CD4-positive, alpha-beta T cell treated with Interleukin-4 for 4 hours (primary cell): ENCODE measurements around the gene ITGB4.
"Not testable (repeated sequence)": the region's sequence is repeated elsewhere in the genome, so short reads cannot be mapped to it uniquely, and the experiment has no call there.

ENCODE experiments used
- DNase-seq: peaks from one replicate; pipeline ENCODE4 v3.0.0-alpha.2; 2020

Gene ITGB4

DNA sequence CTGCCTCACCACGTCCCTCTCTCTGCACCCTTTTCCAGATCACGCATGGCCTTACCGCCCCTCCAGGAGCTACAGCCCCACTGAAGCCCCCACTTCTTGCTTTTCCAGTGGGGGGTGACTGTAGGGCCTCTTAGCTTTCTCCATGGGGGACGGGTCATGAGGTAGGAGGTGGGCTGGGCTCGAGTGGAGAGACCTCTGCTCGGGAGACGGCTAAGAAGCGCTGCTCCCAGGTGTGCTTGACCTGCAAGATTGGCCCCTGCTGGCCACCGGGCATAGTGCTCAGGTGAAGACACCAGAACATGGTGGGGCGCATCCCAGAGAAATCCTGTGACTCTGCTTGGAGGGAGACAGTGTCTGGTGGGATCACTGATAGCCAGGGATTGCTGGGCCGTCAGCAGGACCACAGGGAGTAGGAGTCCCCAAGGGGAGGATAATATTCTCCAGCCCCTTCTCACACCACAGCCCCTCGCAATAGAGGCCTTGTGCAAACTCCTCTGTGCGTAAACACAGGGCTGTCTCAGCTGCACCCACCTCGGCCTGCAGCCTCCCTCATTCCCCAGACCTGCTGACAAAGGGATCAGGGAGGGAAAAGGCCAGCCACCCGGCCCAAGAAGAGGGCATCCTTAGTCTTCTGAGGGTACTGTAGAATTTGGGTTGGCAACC lies 52.7 kb downstream of the ITGB4 start:
- DNase-seq: no peak

DNA sequence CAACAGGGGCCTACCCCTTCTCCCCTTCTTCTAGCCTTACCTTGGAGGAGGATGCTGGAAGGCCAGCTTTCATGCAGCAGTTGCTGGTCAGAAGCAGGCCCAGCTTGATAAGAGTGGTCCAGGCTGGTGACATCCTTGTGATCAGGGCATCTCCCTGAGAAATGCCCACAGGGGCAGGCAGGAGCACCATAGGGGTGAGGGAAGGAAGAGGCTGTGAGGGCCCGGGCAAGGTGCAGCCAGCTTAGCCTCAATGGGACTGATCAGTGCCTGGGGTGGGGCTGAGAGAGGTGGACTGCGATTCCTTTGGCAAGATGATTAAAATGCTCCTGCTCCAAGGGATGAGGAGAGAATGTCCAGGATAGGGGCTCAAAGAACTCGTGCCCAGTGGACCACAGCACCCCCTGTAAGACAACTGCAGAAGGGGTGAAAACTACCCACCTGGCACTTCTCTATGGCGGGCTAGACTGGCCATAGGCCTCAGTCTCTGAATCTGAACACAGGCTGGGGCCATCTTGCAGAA lies 53.3 kb downstream of the ITGB4 start:
- DNase-seq: no peak

DNA sequence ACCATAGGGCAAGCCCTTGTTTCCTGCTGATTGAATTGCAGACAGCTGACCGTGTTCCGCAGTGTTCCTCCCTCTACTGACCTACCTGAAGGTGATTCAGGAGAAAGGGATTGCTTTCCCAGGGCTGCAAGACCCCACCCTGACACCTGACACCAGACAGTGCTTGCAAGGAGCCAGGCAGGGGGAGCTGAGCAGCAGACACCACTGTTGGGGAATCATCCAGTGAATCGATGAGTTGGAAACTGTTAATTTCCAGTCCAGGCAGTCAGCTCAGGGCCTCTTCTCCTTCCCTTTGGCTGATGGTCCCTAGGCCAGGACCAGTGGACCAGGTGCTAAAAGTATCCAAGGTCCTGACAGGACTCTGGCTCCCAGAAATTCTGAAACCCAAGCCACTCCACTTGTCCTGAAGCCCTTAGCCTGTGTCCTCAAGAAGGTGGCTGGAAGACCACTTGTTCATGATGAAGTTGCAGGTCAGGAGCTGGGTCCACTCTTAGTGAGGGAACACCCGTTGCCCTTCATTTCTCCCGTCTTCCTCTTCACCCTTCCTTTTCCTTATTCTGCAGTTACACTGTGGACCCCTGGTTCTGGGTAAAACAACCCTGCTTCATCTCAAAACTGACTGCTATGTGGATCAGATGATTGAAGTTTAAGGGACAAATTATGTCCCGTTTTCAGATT lies 53.9 kb downstream of the ITGB4 start:
- DNase-seq: no peak

DNA sequence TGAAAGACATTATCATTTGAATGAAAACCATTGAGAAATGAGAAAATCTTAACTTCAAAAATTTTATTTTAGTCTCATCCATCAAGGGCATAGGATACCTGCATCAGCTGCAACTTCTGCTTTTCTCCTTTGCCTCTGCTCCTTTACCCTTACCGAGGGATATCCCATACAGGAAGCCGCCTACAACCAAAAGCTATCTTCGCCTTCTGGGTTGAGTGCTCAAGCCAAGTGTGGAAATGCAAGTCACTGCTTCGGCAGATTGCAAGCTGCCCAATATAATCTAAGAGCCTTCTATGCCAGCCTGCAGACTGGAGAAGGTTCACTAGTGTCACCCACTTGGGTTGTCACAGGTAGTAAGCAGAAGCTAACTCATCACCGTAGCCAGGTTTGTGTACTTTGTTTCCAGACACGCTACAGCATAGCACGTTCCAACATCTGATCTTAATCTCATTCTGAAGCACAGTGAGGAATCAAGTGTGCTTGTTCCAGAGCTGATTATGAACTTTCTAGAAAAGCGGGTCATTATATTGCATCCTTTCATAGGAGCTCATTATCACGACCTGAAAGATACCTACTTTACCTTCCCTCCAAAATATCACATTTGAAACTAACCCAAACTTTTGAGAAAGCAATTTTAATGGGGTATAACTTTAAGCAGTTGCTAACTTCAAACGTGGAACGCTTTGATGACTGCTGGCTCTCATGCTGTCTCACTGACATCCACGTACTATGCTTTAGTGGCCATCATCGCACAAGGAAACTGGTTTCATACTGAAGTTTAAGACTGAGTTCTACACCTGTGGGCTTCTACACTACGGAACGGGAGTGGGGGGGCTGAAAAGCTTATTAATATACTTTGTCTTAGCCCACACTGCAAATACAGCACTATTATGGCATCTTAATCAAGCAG lies 55.4 kb downstream of the ITGB4 start:
- peak; percentile 22 for DNase-seq

DNA sequence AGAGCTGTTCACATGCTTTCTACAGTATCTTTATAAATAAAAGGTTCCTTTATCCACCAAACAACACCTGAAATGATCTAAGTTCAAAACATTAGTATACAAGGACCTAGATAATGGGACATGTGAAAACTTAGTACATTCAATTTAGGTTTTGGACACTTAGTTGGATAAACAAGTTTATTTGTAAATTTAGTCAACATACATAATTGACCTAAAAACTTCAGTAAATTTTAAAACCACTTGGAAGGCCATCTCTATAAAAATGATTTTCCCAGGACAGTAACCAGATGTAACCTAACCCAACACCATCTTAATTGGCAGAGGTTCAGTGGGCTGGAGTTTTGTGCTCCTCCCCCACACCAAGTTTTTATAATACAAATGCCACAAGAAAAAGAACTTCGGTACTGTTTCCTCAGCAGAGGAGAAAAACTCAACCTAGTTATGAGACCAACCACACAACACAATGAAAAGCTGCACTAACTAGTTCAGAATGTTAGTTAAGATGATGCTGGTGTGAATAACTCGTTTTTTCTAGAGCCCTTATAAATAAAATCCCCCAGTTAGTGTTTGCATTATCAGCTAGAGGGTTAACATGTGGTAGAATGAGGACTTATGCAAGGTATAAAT lies 56.1 kb downstream of the ITGB4 start:
- no peak for DNase-seq

DNA sequence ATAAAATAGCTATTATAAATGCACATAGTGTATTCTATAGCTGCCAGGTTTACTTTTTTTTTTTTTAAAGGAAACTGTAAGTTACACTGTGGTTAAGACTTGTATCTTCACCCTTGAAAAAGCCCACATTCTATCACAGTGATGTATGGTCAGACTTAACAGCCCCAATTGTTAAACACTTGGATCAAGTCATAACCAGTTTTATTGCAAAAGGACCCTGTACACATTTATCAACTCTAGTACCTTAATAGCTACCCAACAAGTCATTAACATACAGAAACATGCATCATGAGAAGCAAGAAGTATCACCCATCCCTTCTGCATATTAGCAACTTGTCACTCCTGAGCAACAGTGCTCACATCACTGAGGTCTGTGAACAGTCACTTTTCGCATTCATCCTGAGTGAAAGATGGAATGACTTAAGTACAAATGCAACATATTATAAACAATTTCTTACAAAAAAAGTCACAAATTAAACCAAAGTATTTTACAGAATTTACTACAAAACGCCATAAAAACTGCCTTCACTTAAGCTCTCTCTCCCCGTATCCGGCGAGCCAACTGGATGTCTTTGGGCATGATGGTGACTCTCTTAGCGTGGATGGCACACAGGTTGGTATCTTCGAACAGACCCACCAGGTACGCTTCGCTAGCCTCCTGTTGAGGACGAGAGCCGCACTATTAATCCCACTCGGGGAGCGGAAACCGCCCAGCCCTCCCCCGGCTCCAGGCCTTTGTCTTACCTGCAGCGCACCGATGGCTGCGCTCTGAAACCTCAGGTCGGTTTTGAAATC lies 57.0 kb downstream of the ITGB4 start:
- DNase-seq: not testable (repeated sequence)

DNA sequence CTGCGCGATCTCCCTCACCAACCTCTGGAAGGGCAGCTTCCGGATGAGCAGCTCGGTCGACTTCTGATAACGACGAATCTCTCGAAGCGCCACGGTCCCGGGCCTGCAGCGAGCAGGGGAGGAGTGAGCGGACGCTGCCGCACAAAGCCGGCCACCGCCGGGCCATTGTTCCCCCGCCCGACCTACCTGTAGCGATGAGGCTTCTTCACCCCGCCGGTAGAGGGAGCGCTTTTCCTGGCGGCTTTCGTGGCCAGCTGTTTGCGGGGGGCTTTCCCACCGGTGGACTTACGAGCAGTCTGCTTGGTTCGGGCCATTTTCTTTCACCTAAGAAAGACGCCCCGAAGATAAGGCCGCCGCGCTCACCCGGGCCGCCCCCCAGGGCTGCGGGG lies 57.6 kb downstream of the ITGB4 start:
- DNase-seq: no peak

DNA sequence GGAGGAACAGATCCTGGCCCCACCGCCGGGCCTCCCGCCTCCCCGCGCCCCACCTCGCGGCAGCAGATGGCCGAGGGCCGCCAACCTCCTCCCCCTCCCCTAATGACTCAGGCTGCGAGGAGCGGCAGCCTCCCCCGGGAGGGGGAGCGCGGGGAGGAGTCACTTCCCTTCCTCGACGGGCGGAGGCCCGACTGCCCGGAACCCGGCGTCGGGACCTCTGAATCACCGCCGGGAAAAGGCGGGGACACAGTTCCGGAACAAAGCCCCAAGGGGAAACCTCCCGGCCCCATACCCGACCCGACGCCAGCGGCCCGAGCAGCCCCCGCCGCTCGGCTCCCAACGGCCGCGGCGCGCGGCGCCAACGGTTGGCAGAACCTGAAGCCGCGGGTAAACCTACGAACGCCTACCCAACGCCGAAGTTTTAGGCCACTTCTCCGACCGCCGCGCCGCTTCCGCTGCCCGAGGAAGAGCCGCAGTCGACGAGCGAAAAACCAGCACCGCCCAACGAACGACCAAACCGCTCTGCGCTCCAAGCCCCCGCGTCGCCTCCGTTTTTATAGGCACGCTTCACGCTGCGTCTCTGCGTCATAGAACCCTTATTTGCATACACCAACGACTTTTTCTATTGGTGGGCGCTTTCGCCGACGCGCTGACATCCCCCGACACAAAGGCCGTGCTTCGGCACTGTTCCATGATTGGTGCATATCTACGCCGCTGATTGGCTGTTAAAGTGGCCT lies 58.2 kb downstream of the ITGB4 start:
- DNase-seq: peak; percentile 99

DNA sequence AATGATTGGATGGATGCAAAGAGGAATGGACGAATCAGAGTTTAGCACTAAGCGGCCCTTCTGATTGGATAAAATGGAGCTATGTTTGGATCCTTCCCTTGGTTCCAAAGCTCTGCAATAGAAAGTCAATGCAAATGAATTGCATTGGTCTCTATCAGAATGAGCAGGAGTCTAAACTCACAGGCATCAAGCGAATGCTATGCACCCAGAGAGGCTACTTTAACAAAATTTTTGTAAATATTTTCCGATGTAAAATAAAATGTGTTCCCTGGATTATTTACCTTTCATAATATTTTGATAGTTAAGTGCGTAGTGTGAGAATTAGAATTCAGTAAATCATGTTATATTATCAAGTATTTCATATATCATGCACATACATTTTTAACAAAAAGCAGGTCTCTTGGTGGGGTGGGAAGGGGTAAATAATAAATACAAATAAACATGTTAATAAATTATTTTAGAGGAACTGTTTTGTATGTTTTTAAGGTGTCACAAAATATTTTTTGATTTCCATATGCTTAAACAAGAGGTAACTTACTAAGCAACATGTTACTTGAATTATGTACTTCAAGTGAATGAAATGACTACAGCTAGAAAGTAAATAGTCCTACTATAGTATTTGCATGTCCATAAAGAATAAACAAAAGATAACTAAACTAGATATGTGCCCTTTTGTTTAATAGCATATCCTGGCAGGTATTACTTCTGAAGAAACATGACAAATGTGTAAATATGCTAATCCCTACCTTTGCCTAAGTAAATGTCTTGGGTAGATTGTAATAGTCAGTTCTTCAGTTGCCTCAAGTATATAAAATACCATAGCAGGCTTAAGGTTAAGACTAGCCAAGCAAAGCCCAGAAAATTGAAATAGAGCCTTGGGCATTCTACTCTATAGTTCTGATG lies 59.0 kb downstream of the ITGB4 start:
- no peak for DNase-seq

DNA sequence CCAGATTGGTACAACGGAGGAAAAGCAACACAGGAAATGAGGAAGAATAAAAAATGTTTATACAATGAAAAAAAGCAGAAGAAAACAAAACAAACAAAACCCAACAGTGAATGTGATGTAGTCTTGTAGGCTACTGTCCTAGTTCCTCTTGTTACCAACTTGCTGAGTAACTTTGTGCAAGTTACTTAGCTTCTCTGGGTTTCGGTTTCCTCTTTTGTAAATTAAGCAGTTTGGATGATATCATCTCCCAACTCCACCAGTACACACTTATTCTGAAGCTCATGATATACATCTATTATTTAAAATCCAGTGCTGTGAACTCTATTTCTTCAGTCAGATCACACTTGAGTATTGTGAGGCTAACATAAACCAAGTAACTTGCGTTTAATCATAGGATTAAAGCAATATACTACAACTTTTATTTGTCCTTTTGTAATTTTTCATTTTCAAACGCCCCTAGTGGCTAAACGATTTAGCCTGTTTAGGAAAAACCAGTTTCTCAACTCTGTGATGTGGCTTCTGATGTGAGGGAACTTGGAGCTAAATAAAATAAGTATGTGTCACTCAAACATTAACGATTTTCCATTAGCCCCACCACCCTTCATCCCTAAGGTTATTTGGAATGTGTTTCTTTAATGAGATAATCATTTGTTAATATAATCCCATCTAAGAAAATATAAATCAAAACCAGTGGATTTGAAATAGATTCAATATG lies 62.0 kb downstream of the ITGB4 start:
- DNase-seq: peak; percentile 79

DNA sequence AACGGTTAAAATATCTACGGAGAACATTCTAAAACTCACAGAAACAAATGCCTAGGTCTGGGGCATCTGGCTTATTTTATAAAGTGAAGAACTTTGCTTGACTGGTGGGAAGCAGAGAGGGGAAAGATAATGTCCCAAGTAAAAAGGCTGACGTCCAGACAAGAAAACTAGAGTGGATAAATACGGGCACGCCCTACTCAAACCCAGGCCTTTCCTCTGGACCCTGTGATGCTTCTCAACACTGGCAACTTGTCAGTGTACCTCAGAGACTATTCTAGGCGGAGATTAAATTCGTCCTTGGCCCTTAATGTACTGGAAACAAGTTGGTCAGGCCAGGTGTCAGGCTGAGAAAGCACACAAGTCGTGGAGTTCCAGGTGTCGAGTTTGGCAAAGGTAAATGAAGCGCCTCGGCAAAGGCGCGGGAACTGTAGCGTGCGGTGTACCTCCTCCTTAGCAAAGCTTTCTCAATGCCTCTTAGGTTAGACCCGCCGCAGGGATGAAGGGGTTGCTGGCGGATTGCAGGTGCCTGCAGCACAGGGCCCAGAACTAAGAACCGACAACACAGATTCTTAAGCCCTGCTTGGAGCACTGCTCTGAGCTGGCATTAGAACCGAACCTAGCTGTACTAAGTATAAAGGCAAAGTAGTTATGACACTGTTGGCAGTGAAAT lies 62.7 kb downstream of the ITGB4 start:
- no peak for DNase-seq

DNA sequence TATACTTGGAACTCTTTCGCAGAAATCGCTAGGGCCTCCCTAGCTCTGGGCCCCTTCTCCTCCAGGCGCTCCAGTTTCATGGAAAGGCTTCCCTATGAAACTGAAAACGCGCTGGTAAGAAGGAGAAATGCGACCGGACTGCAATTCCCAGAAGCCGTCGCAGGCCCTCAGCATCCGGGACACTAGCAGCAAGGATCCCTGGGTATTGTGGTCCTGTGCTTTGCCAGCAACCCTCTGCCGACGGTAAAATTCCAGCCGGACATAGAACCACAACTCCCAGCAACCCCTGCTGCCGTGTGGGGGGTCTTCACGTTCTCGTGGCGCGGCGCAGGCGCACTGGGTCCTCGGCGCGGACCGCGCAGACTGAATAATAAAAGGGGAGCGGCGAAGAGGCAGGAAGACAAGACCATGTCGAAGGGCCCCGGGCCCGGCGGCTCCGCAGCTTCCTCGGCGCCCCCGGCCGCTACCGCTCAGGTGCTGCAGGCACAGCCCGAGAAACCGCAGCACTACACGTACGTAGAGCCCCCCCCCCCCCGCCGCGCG lies 63.3 kb downstream of the ITGB4 start, which contains the start of gene UNK:
Gene UNK, plus strand, starts transcription at position 334 of the 543 bp plus-strand sequence. Its CDS starts 75 bp downstream, at position 409.
- DNase-seq: peak; percentile 99

DNA sequence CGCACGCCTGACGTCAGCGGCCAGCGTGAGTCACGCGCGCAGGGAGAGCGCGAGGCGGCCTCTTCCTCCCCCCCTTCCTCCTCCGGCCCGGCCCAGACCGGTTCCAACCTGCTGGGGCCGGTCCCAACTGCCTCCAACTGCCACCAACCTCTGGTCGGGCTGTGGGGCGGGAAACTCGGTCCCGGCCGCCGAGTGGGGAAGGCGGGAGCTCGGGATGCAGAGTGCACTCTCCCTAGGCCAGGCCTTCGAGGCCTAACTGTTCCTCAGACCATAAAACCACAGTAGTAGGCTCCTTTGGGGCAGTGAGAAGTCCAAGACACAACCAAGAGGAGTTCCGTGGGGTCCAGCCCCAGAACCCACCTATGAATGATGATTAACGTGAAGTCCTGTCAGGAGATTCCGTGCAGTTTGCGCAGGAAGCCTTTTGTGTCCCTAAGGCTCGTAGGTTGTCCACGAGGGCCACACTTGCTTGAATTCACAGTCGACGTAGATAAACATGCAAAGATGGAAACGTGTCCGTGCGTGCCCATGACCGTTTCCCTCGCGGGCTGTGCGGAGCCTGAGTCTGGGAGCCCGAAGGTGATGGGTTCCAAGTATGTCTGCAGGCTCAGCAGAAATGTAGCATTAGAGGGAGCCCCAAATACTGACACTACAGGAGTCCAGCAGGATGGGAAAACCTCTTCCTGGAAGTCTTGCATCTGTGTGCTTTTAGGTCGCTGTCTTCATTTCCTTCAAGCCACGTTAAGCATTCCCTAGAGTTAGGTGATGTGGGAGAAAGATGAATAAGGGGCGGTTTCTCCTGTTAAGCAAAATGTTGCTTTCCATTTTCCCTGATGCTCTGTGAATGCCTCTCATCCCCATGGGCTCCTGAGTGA lies 64.0 kb downstream of the ITGB4 start:
- peak; percentile 93 for DNase-seq

DNA sequence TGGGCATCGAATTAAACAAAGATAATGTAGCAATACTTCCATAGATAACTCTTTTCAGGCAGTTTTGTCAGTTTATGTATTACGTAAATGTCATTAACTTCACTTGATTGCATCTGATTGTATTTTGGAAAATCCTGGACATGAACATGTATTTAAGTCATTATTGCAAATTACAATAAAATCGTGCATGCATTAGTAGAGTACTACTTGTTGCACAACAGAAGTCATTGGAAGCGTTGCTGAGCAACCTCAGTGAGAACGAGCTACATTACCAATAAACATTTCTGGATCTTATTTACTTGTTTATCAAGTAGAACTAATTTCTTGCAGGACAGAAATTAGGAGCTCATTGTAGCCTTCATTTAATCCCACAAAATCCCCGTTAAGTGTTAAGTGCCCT lies 70.0 kb downstream of the ITGB4 start:
- DNase-seq: no peak

DNA sequence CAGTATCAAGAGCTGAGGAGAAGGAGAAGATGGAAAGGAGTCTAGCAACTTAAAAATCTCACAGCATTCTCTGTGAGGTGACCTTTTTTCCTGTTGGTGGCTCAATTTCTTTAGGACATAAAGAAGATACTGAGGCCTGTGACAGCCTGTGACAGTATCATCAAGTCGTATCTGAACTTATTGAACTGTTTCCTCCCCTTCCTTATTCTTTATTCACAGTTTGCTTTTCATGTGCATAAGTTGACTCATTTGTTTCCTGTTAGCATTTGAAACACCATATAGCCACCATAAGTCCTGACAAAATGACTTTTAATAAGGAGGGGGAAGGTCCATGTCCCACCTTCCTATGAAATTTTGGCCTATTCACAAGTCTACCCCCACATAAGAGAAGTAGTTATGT lies 72.2 kb downstream of the ITGB4 start:
- no peak for DNase-seq

DNA sequence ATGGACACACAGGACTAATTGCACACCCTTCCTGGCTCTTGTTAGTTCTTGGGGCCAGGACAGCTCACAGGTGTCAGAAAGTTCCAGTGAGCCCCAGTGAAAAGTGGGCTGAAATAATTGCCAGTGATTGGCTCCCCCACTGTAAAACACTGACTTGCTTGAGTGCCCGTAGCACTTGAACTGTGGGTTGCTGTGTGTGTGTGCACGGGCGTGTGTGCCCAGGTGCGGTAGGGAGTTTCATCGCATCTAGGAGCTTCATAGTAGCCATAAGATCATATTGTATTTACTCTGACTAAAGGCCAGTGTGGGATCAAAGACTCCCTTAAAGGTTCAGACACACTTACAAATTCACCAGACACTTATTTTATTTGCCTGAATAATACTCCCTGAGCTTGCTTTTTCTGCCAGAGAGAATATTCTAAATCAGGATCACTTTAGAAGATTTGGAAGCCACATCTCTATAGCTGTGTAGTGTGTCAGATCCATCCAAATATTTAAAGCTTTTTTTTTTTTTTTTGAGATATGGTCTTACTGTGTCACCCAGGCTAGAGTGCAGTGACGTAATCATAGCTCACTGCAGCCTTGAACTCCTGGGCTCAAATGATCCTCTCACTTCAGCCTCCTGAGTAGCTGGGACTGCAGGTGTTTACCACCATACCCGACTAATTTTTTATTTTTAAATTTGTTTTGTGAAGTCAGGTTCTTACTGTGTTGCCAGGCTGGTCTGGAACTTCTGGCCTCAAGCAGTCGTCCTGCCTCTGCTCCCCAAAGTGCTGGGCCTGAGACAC lies 74.8 kb downstream of the ITGB4 start:
- no peak for DNase-seq

DNA sequence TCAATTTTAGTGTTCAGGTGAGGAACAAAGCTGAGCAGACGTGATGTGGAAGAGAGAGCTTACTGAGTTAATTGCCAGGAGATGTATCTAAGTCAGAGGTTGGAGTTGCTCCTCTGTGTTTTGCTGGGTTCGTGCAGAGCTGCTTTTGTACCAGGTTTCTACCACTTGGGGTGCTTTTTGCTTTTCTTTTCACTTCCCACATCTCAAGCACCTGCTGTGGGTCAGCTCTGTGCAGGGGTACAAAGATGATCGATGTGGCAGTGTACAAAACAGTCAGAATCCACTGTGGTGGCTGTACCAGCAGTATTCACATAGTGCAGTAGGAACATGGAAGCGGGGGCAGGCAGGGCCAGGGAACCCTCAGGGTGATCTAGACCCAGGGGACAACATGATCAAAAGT lies 78.1 kb downstream of the ITGB4 start:
- no peak for DNase-seq
